Measurements from ENCODE around the gene FRMD6.
"Not testable (repeated sequence)": the region's sequence is repeated elsewhere in the genome, so short reads cannot be mapped to it uniquely, and the experiment has no call there.

Gene FRMD6

GRCh38 chr14:51727526-51727925 is 75.8 kb downstream of the FRMD6 start:
- DNase-seq = no peak

- no peak for DNase-seq
Measured at GRCh38 chr14:51730098-51730497, 78.4 kb downstream of the FRMD6 start.

- DNase-seq = no peak
Measured at GRCh38 chr14:51730684-51731083, 79.0 kb downstream of the FRMD6 start.

GRCh38 chr14:51732494-51733112 is 80.9 kb downstream of the FRMD6 start:
- DNase-seq = no peak

- DNase-seq = no peak
Measured at GRCh38 chr14:51733147-51733546, 81.4 kb downstream of the FRMD6 start.

GRCh38 chr14:51735851-51736250 is 84.1 kb downstream of the FRMD6 start:
- DNase-seq = no peak

- no peak for DNase-seq
Measured at GRCh38 chr14:51738754-51739153, 87.0 kb downstream of the FRMD6 start.

- no peak for DNase-seq
Measured at GRCh38 chr14:51743588-51744000, 91.9 kb downstream of the FRMD6 start.

- no peak for DNase-seq
Measured at GRCh38 chr14:51744372-51745130, 92.8 kb downstream of the FRMD6 start.

- not testable (repeated sequence) for DNase-seq
Measured at GRCh38 chr14:51746823-51747222, 95.1 kb downstream of the FRMD6 start.

GRCh38 chr14:51750542-51750941 is 98.8 kb downstream of the FRMD6 start:
- DNase-seq = no peak

GRCh38 chr14:51751611-51752345 is 100.1 kb downstream of the FRMD6 start:
- DNase-seq = not testable (repeated sequence)

- not testable (repeated sequence) for DNase-seq
Measured at GRCh38 chr14:51757756-51758155, 106.0 kb downstream of the FRMD6 start.

GRCh38 chr14:51759950-51760349 is 108.2 kb downstream of the FRMD6 start:
- no peak for DNase-seq

GRCh38 chr14:51765726-51766125 is 114.0 kb downstream of the FRMD6 start:
- DNase-seq = not testable (repeated sequence)

GRCh38 chr14:51766586-51766985 is 114.9 kb downstream of the FRMD6 start:
- not testable (repeated sequence) for DNase-seq

GRCh38 chr14:51769261-51769660 is 117.6 kb downstream of the FRMD6 start:
- not testable (repeated sequence) for DNase-seq

- DNase-seq = no peak
Measured at GRCh38 chr14:51774209-51774608, 122.5 kb downstream of the FRMD6 start.

GRCh38 chr14:51776102-51776894 is 124.6 kb downstream of the FRMD6 start:
- no peak for DNase-seq

- DNase-seq = peak; percentile 72
Measured at GRCh38 chr14:51780006-51780692, 128.4 kb downstream of the FRMD6 start.
